ENCODE data around the gene AHDC1.

AHDC1 gene

GRCh38 chr1:27615346-27616192 is 11.6 kb upstream of the AHDC1 start:
- no peak overlapping the region for H3K27ac ChIP-seq
- no peak for TF ChIP-seq CTCF (conservative IDR thresholded peaks at IDR 0.05)

GRCh38 chr1:27614625-27615344 is 10.8 kb upstream of the AHDC1 start:
- no peak overlapping the region for H3K27ac ChIP-seq
- no peak for TF ChIP-seq CTCF (conservative IDR thresholded peaks at IDR 0.05)

GRCh38 chr1:27614043-27614624 is 10.2 kb upstream of the AHDC1 start:
- TF ChIP-seq CTCF (conservative IDR thresholded peaks at IDR 0.05) = no peak
- H3K27ac ChIP-seq = no peak overlapping the region

- no peak overlapping the region for H3K27ac ChIP-seq
- TF ChIP-seq CTCF (conservative IDR thresholded peaks at IDR 0.05) = no peak
Observed at GRCh38 chr1:27612718-27613117, 8.8 kb upstream of the AHDC1 start.

- no peak overlapping the region for H3K27ac ChIP-seq
- no peak for TF ChIP-seq CTCF (conservative IDR thresholded peaks at IDR 0.05)
Observed at GRCh38 chr1:27611450-27611849, 7.5 kb upstream of the AHDC1 start.

DNA sequence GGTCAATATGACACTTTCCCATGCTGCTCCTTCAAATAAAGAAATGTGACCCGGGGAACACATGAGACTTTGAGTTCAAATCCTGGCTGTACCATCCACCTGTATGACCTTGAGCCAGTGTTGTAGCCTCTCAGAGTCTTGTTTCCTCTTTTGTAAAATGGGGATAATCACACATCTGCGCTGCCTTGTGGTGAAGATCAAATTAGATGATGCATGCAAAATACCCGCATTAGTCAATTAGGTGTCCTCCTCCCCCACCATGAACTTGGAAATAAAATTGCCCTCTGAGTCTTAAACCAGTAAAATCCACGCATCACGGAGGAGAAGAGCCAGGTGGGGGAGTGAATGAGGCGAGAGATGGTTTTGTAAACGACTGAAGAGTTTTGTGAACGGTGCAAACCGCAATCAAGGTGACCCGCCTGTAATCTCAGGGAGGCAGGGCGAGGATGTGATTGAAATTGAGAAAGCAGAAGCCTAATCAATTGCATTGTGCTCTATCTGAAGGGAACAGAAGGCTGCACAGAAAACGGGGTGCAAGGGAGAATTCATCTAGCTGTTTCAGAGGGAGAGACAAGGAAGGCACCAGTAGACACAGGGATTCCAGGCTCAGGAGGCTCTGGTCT is 5.8 kb upstream of the AHDC1 start:
- no peak for TF ChIP-seq CTCF (conservative IDR thresholded peaks at IDR 0.05)
- no peak overlapping the region for H3K27ac ChIP-seq

GRCh38 chr1:27609210-27609555 is 5.2 kb upstream of the AHDC1 start:
- TF ChIP-seq CTCF (conservative IDR thresholded peaks at IDR 0.05) = no peak
- H3K27ac ChIP-seq = no peak overlapping the region
